HepG2 (cell line): Measurements from ENCODE around the gene SPINK8. TPM values are rescaled to one million over a fixed set of nuclear protein-coding genes. Genes with fewer than 3 reads are reported as not detected.

ENCODE experiments used
- ATAC-seq: fragments of 200-7000 bp; cut with Tn5 transposase; 3 replicates; pipeline ENCODE4 v1.9.1; 2020; ENCODE audit warnings: mild to moderate bottlenecking, moderate library complexity
- BruUV-seq: library from RNA; stranded (reverse); fragments of 400-500 nt; replicated peaks from 2 replicates; lab custom pipeline; 2021; lab: Mats Ljungman, UMichigan
- CTCF ChIA-PET: fragments of 300-600 bp; formaldehyde crosslinking; extraction: SDS; loops from one replicate; lab custom pipeline; 2021; ENCODE audit warnings: low total read pairs, inconsistent platforms, low intra/inter-chr PET ratio; lab: Yijun Ruan, JAX
- POLR2A ChIA-PET: fragments of 350-600 bp; sonication (Branson Sonifier 250); formaldehyde crosslinking; loops from one replicate; lab custom pipeline; 2020; ENCODE audit warnings: antibody characterized with exemption, inconsistent platforms; lab: Yijun Ruan, JAX
- DNase-seq: peaks from one replicate; pipeline ENCODE4 v3.0.0-alpha.2; 2015; ENCODE audit warnings: low spot score
- FAIRE-seq: peaks from 3 replicates; lab custom pipeline; 2011; peaks lifted over from hg19 to GRCh38; lab: Jason Lieb, UNC
- H2AFZ ChIP-seq: one replicate; pipeline ENCODE4 v1.6.1; 2011; ENCODE audit warnings: low read length, inconsistent platforms
- H3K27ac ChIP-seq: fragments of 300-600 bp; 3 replicates; pipeline ENCODE4 v1.8.0; 2011; ENCODE audit warnings: mixed run types, mild to moderate bottlenecking, mixed read lengths, low read length, inconsistent platforms; ENCODE audit not compliant: insufficient read depth; ENCODE audit errors: extremely low read length
- H3K27me3 ChIP-seq, 2 experiments: fragments of 200-600 bp in 1 of 2; 2 replicates in 1 of 2; 3 replicates in 1 of 2; pipeline versions ENCODE4 v1.6.0 to v1.8.0; 2011; ENCODE audit warnings: low read length in 2 of 2, mild to moderate bottlenecking in 2 of 2, moderate library complexity in 2 of 2, inconsistent platforms in 1 of 2; ENCODE audit not compliant: insufficient read depth in 2 of 2, control insufficient read depth in 1 of 2
- H3K36me3 ChIP-seq, 2 experiments: fragments of 200-600 bp in 1 of 2; replicated peaks in 1 of 2; 2 replicates in 1 of 2; 3 replicates in 1 of 2; pipeline versions ENCODE4 v1.5.1 to v1.8.0; 2011; ENCODE audit warnings: low read length in 2 of 2, inconsistent platforms in 1 of 2; ENCODE audit not compliant: insufficient read depth in 2 of 2, control insufficient read depth in 1 of 2
- H3K4me1 ChIP-seq: 2 replicates; pipeline ENCODE4 v1.5.1; 2012; ENCODE audit warnings: low read length, inconsistent platforms; ENCODE audit not compliant: insufficient read depth
- H3K4me2 ChIP-seq: 2 replicates; pipeline ENCODE4 v1.6.0; 2011; ENCODE audit warnings: low read depth, low read length, inconsistent platforms
- H3K4me3 ChIP-seq, 3 experiments: fragments of 200-600 bp in 1 of 3; sonication (generic), shearing (Covaris generic) in 1 of 3; replicated peaks in 1 of 3; 2 replicates each; pipeline ENCODE4 v1.5.1; 2011 to 2016; ENCODE audit warnings: low read length in 3 of 3, inconsistent platforms in 2 of 3, low read depth in 2 of 3, mild to moderate bottlenecking in 2 of 3, control low read depth in 1 of 3, mixed read lengths in 1 of 3; ENCODE audit not compliant: insufficient read depth in 1 of 3
- H3K79me2 ChIP-seq: one replicate; pipeline ENCODE4 v1.6.1; 2011; ENCODE audit warnings: low read length, inconsistent platforms; ENCODE audit not compliant: insufficient read depth
- H3K9ac ChIP-seq: 2 replicates; pipeline ENCODE4 v1.6.0; 2011; ENCODE audit warnings: mild to moderate bottlenecking, low read depth, low read length, inconsistent platforms; ENCODE audit not compliant: insufficient read depth
- H3K9me3 ChIP-seq: 2 replicates; pipeline ENCODE4 v1.5.1; 2012; ENCODE audit warnings: mild to moderate bottlenecking, low read length
- H4K20me1 ChIP-seq: 2 replicates; pipeline ENCODE4 v1.6.0; 2011; ENCODE audit warnings: inconsistent platforms, mild to moderate bottlenecking, low read length, moderate library complexity; ENCODE audit not compliant: insufficient read depth
- CREB1 ChIP-seq, 2 experiments: fragments of 450-650 bp in 1 of 2; IDR thresholded peaks; 2 replicates each; pipeline ENCODE4 v1.6.1; 2016 to 2017; ENCODE audit warnings: control low read depth in 1 of 2, mild to moderate bottlenecking in 1 of 2, missing compliant biosample characterization in 1 of 2, missing genetic modification characterization in 1 of 2
- HNRNPK ChIP-seq: fragments of 200-400 bp; formaldehyde crosslinking; IDR thresholded peaks from 2 replicates; pipeline ENCODE4 v1.6.1; 2018; ENCODE audit warnings: low read length, low read depth, moderate library complexity, mild to moderate bottlenecking; ENCODE audit not compliant: poor library complexity, severe bottlenecking
- ISX ChIP-seq: sonication (generic); formaldehyde crosslinking; conservative IDR thresholded peaks from 2 replicates; pipeline ENCODE4 v1.5.0; 2020; ENCODE audit warnings: missing genetic modification reagents
- JUNB ChIP-seq: sonication (generic); formaldehyde crosslinking; IDR thresholded peaks from 2 replicates; pipeline ENCODE4 v1.8.0; 2022; ENCODE audit warnings: missing genetic modification reagents, mild to moderate bottlenecking, borderline replicate concordance
- NR2F1 ChIP-seq, 2 experiments: fragments of 450-650 bp in 1 of 2; formaldehyde crosslinking in 1 of 2; IDR thresholded peaks; 2 replicates each; pipeline versions ENCODE4 v1.5.0 to v1.6.1; 2016 to 2020; ENCODE audit warnings: mild to moderate bottlenecking in 1 of 2, missing compliant biosample characterization in 1 of 2, missing genetic modification reagents in 1 of 2, moderate library complexity in 1 of 2
- PRMT3 ChIP-seq: sonication (generic); formaldehyde crosslinking; IDR thresholded peaks from 2 replicates; pipeline ENCODE4 v1.8.1; 2022; ENCODE audit warnings: low read depth, mild to moderate bottlenecking, moderate library complexity, missing genetic modification reagents, borderline replicate concordance
- RARA ChIP-seq: IDR thresholded peaks from 2 replicates; pipeline ENCODE4 v1.6.1; 2016; ENCODE audit warnings: missing genetic modification reagents, missing compliant biosample characterization
- REL ChIP-seq: sonication (generic); formaldehyde crosslinking; conservative IDR thresholded peaks from 2 replicates; pipeline ENCODE4 v1.8.0; 2022; ENCODE audit warnings: mild to moderate bottlenecking, missing genetic modification reagents, moderate library complexity
- SCMH1 ChIP-seq: sonication (generic); formaldehyde crosslinking; IDR thresholded peaks from 2 replicates; pipeline ENCODE4 v1.9.0; 2021; ENCODE audit warnings: missing genetic modification reagents, mild to moderate bottlenecking, borderline replicate concordance
- SNRNP70 ChIP-seq: fragments of 200-400 bp; formaldehyde crosslinking; IDR thresholded peaks from 2 replicates; pipeline ENCODE4 v1.6.1; 2017; ENCODE audit warnings: mild to moderate bottlenecking, low read depth, low read length, moderate library complexity
- TEF ChIP-seq: sonication (generic); formaldehyde crosslinking; IDR thresholded peaks from 2 replicates; pipeline ENCODE4 v1.5.0; 2020; ENCODE audit warnings: missing genetic modification reagents
- TFE3 ChIP-seq: IDR thresholded peaks from 2 replicates; pipeline ENCODE4 v1.6.1; 2016
- TIGD3 ChIP-seq: sonication (generic); formaldehyde crosslinking; IDR thresholded peaks from 2 replicates; pipeline ENCODE4 v1.5.1; 2020; ENCODE audit warnings: mild to moderate bottlenecking, missing genetic modification reagents, borderline replicate concordance
- ZNF781 ChIP-seq: sonication (generic); formaldehyde crosslinking; IDR thresholded peaks from 2 replicates; pipeline ENCODE4 v1.5.1; 2020; ENCODE audit warnings: borderline replicate concordance, mild to moderate bottlenecking, missing genetic modification reagents; ENCODE audit errors: not compliant biosample characterization
- ZNF850 ChIP-seq: sonication (generic); formaldehyde crosslinking; conservative IDR thresholded peaks from 2 replicates; pipeline ENCODE4 v1.9.0; 2021; ENCODE audit warnings: mild to moderate bottlenecking, missing genetic modification reagents
- WGBS: methylation state at CpG from one replicate; pipeline ENCODE4 v1.1.6; 2017; ENCODE audit warnings: low lambda C conversion rate; 5-methylcytosine and 5-hydroxymethylcytosine counted together
- in situ Hi-C: cut with HindIII; loops from 2 replicates; pipeline ENCODE4 v1.10.0; 2017; ENCODE audit warnings: low pct_unique_long_range_greater_than_20kb; ENCODE audit not compliant: extremely low pct_ligation_motif_present
- intact Hi-C: fragments of 100-400 bp; cut with micrococcal nuclease; formaldehyde crosslinking; loops from one replicate; pipeline ENCODE4 v1.10.0; 2022; ENCODE audit not compliant: unreplicated experiment
- polyA plus RNA-seq, 8 experiments: library from polyadenylated mRNA; depleted of rRNA in 3 of 8; stranded (reverse) in 7 of 8; unstranded in 1 of 8; fragments of >200 nt; fragmentation: Illumina TruSeq in 4 of 8; extraction: Trizol in 4 of 8; gene quantifications; 2 replicates each; pipeline versions ENCODE4 v1.2.1 to v1.2.3, GENCODE V29; 2011 to 2016; ENCODE audit warnings: low read depth in 4 of 8, missing spikeins in 1 of 8, mixed read lengths in 1 of 8; ENCODE audit not compliant: insufficient read depth in 1 of 8
- total RNA-seq, 5 experiments: library from RNA; depleted of rRNA; stranded (reverse); fragments of >200 nt; fragmentation: Illumina TruSeq; extraction: Trizol; gene quantifications; 2 replicates each; pipeline ENCODE4 v1.2.3, GENCODE V29; 2016; ENCODE audit warnings: low read depth in 1 of 5

Gene SPINK8
- total and polyA plus RNA-seq, 2 of the 13 experiments (the other 11 are each of a cell fraction or from before 2014, with no cell fraction given) = not detected

DNA sequence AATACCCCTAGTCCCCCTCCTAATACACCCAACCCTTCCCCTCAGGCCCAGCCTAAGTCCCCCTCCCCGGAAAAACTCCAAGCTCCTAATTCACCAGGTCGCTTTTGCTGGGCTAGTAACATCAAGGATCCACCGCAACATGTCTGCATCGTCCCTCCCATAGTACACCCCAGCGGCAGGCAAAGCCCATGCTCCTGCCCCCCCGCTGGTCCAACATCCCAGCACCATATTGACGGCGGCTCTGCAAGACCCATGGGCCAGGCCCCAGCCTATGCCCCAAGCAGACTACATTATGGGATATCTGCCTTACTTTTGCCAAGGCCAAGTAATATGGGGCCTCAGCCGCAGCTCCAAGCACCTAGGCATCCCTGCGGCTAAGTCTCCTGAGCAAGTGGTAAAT, 59.0 kb downstream of the SPINK8 start:
- FAIRE-seq (no peak), ATAC-seq (no peak; the same call in 2 of the 3 replicates), DNase-seq (no peak)
- H3K27me3 ChIP-seq = no peaks in the 10 kb centered on the region; a peak in 2 of 5 replicates
- BruUV-seq = no TSS peak
- no peak overlapping the region for H3K27ac ChIP-seq
- intact Hi-C loops = loop anchor here (2.0 to 5.0 kb wide), 2 partner anchors 126 to 233 kb away; no protein-coding TSS in a partner anchor
- no peaks in the 10 kb centered on the region for H4K20me1 ChIP-seq
- 72% methylated on average over 9 of the region's 10 CpGs for WGBS
- H3K79me2 ChIP-seq = no peaks in the 10 kb centered on the region
- no peaks in the 10 kb centered on the region; a peak in 2 of 5 replicates for H3K36me3 ChIP-seq
- no peaks in the 10 kb centered on the region for H3K4me1 ChIP-seq
- no peak overlapping the region for H2AFZ ChIP-seq
- POLR2A ChIA-PET = interaction anchor here (1.4 to 1.7 kb wide), 2 partner anchors 162 to 165 kb away, joined by 9 to 14 read pairs; partner anchors contain the start of genes CCDC51 and TMA7
- no peak overlapping the region for H3K4me3 ChIP-seq
- no peaks in the 10 kb centered on the region for H3K9me3 ChIP-seq
- in situ Hi-C loops = loop anchor here (5.0 kb wide), 1 partner anchor 163 kb away; no protein-coding TSS in a partner anchor
- TF ChIP-seq NR2F1 (CRISPR knock-in tag; IDR thresholded peaks at IDR 0.05) (no peak), JUNB (CRISPR knock-in tag) (no peak), ISX (no peak), ZNF850 (CRISPR knock-in tag) (no peak), PRMT3 (CRISPR knock-in tag) (no peak), TFE3 (CRISPR knock-in tag) (no peak), TEF (CRISPR knock-in tag) (no peak), RARA (CRISPR knock-in tag) (no peak), TIGD3 (CRISPR knock-in tag) (no peak), HNRNPK (no peak), ZNF781 (no peak), SNRNP70 (no peak), REL (no peak), CREB1 (IDR thresholded peaks at IDR 0.05) (no peak), CREB1 (CRISPR knock-in tag; IDR thresholded peaks at IDR 0.05) (no peak), SCMH1 (CRISPR knock-in tag) (no peak)
- TF ChIP-seq, all 625 proteins: peak for 0
- Histone ChIP-seq H3K9ac (no peak overlapping the region), H3K4me2 (no peak overlapping the region)
- CTCF ChIA-PET = interaction anchor here (1.4 to 4.6 kb wide), 5 partner anchors 41 to 233 kb away, joined by 4 to 76 read pairs (median 8); partner anchors contain the start of genes CCDC51 and TMA7
